ENCODE data around the gene PRDX2. TPM values are rescaled to one million over a fixed set of nuclear protein-coding genes. Genes with fewer than 3 reads are reported as not detected.

PRDX2 gene
- total and polyA plus RNA-seq, 5 donors from 2014 or later = 74.0 to 380 (median 338) TPM

- peak overlapping the region; percentile 100 for H3K27ac ChIP-seq (ENCODE audit: insufficient read depth, low read length, poor library complexity, severe bottlenecking)
- peak overlapping the region; percentile 88 for H3K4me3 ChIP-seq (ENCODE audit: low read depth, low read length)
- H3K4me1 ChIP-seq (ENCODE audit: control insufficient read depth, insufficient read depth, low read length, poor library complexity, severe bottlenecking) = peaks cover 53% of the 10 kb centered on the region
- Mint-ChIP-seq H3K4me1 (peaks cover 9 to 47% (median 30%) of the 10 kb centered on the region in 4 donors), H3K9me3 (peaks cover 0 to 14% (median 0%) of the 10 kb centered on the region in 7 donors), H3K4me3 (peak overlapping the region; percentile 95 to 100 (median 97)), H3K36me3 (no peaks in the 10 kb centered on the region), H3K27ac (peak overlapping the region; percentile 97 to 100 (median 98)), H3K27me3 (peaks cover 27% of the 10 kb centered on the region)
- ATAC-seq (ENCODE audit: low read depth in 2 of 2) (peak; percentile 56), DNase-seq (peak; percentile 90 to 97 (median 96))
- no peaks in the 10 kb centered on the region for H3K9me3 ChIP-seq (ENCODE audit: control insufficient read depth in 2 of 2, low read length in 2 of 2)
- H3K27me3 ChIP-seq (ENCODE audit: control insufficient read depth, insufficient read depth, low read length) = no peaks in the 10 kb centered on the region
- H3K36me3 ChIP-seq (ENCODE audit: control insufficient read depth, insufficient read depth, low read length) = no peaks in the 10 kb centered on the region
Measured at GRCh38 chr19:12793290-12794195, 8.1 kb downstream of the PRDX2 start.

- no peak for ATAC-seq (ENCODE audit: low read depth in 2 of 2)
- H3K9me3 ChIP-seq (ENCODE audit: control insufficient read depth in 2 of 2, low read length in 2 of 2) = no peaks in the 10 kb centered on the region
- H3K36me3 ChIP-seq (ENCODE audit: control insufficient read depth, insufficient read depth, low read length) = no peaks in the 10 kb centered on the region
- no peaks in the 10 kb centered on the region for H3K36me3 Mint-ChIP-seq
- H3K27ac ChIP-seq (ENCODE audit: insufficient read depth, low read length, poor library complexity, severe bottlenecking) = peak overlapping the region; percentile 100
- peak overlapping the region; percentile 97 to 100 (median 98) for H3K27ac Mint-ChIP-seq
- H3K4me1 Mint-ChIP-seq = peaks cover 9 to 47% (median 33%) of the 10 kb centered on the region in 4 donors
- peak in 2 of 3 donors; percentile 26 to 37 for DNase-seq
- H3K9me3 Mint-ChIP-seq = peaks cover 0 to 14% (median 0%) of the 10 kb centered on the region in 7 donors
- no peaks in the 10 kb centered on the region for H3K27me3 ChIP-seq (ENCODE audit: control insufficient read depth, insufficient read depth, low read length)
- peaks cover 56% of the 10 kb centered on the region for H3K4me1 ChIP-seq (ENCODE audit: control insufficient read depth, insufficient read depth, low read length, poor library complexity, severe bottlenecking)
- peak overlapping the region; percentile 95 to 100 (median 97) for H3K4me3 Mint-ChIP-seq
- H3K27me3 Mint-ChIP-seq = peaks cover 27% of the 10 kb centered on the region
- peak overlapping the region; percentile 88 for H3K4me3 ChIP-seq (ENCODE audit: low read depth, low read length)
Measured at GRCh38 chr19:12792853-12793289, 8.7 kb downstream of the PRDX2 start.

DNA sequence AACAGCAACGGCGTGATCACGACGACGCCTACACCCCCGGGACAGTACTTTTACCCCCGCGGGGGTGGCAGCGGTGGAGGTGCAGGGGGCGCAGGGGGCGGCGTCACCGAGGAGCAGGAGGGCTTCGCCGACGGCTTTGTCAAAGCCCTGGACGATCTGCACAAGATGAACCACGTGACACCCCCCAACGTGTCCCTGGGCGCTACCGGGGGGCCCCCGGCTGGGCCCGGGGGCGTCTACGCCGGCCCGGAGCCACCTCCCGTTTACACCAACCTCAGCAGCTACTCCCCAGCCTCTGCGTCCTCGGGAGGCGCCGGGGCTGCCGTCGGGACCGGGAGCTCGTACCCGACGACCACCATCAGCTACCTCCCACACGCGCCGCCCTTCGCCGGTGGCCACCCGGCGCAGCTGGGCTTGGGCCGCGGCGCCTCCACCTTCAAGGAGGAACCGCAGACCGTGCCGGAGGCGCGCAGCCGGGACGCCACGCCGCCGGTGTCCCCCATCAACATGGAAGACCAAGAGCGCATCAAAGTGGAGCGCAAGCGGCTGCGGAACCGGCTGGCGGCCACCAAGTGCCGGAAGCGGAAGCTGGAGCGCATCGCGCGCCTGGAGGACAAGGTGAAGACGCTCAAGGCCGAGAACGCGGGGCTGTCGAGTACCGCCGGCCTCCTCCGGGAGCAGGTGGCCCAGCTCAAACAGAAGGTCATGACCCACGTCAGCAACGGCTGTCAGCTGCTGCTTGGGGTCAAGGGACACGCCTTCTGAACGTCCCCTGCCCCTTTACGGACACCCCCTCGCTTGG is 9.3 kb downstream of the PRDX2 start:
- Mint-ChIP-seq H3K4me3 (peak overlapping the region; percentile 95 to 100 (median 97)), H3K36me3 (no peaks in the 10 kb centered on the region), H3K9me3 (peaks cover 0 to 14% (median 0%) of the 10 kb centered on the region in 7 donors), H3K27ac (peak overlapping the region; percentile 97 to 100 (median 98)), H3K27me3 (peaks cover 27% of the 10 kb centered on the region), H3K4me1 (peaks cover 9 to 47% (median 33%) of the 10 kb centered on the region in 4 donors)
- Histone ChIP-seq H3K4me3 (ENCODE audit: low read depth, low read length) (peak overlapping the region; percentile 88), H3K36me3 (ENCODE audit: control insufficient read depth, insufficient read depth, low read length) (no peaks in the 10 kb centered on the region), H3K4me1 (ENCODE audit: control insufficient read depth, insufficient read depth, low read length, poor library complexity, severe bottlenecking) (peaks cover 56% of the 10 kb centered on the region), H3K9me3 (ENCODE audit: control insufficient read depth in 2 of 2, low read length in 2 of 2) (no peaks in the 10 kb centered on the region), H3K27me3 (ENCODE audit: control insufficient read depth, insufficient read depth, low read length) (no peaks in the 10 kb centered on the region), H3K27ac (ENCODE audit: insufficient read depth, low read length, poor library complexity, severe bottlenecking) (peak overlapping the region; percentile 100)
- DNase-seq (peak; percentile 59 to 91 (median 77)), ATAC-seq (ENCODE audit: low read depth in 2 of 2) (no peak)

DNA sequence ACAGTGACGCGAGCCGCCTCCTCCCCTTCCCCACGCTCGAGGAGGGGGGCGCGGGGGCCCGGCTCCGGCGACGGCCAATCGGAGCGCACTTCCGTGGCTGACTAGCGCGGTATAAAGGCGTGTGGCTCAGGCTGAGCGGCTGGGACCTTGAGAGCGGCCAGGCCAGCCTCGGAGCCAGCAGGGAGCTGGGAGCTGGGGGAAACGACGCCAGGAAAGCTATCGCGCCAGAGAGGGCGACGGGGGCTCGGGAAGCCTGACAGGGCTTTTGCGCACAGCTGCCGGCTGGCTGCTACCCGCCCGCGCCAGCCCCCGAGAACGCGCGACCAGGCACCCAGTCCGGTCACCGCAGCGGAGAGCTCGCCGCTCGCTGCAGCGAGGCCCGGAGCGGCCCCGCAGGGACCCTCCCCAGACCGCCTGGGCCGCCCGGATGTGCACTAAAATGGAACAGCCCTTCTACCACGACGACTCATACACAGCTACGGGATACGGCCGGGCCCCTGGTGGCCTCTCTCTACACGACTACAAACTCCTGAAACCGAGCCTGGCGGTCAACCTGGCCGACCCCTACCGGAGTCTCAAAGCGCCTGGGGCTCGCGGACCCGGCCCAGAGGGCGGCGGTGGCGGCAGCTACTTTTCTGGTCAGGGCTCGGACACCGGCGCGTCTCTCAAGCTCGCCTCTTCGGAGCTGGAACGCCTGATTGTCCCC is 10.1 kb downstream of the PRDX2 start, which contains the start of gene JUNB:
Gene JUNB, plus strand, starts transcription at position 142 of the 706 bp plus-strand sequence. Its CDS starts 286 bp downstream, at position 428.
- Mint-ChIP-seq H3K9me3 (peaks cover 0 to 14% (median 0%) of the 10 kb centered on the region in 7 donors), H3K4me3 (peak within 1 kb of the TSS; percentile 95 to 100 (median 97)), H3K4me1 (peaks cover 9 to 48% (median 32%) of the 10 kb centered on the region in 4 donors), H3K27me3 (peaks cover 27% of the 10 kb centered on the region), H3K27ac (peak within 1 kb of the TSS; percentile 99 to 100 (median 99)), H3K36me3 (no peaks in the 10 kb centered on the region)
- no peaks in the 10 kb centered on the region for H3K27me3 ChIP-seq (ENCODE audit: control insufficient read depth, insufficient read depth, low read length)
- ATAC-seq (ENCODE audit: low read depth in 2 of 2) (peak; percentile 48 to 49), DNase-seq (peak; percentile 97 to 98 (median 98))
- H3K4me3 ChIP-seq (ENCODE audit: low read depth, low read length) = peak within 1 kb of the TSS; percentile 89
- H3K36me3 ChIP-seq (ENCODE audit: control insufficient read depth, insufficient read depth, low read length) = no peaks in the 10 kb centered on the region
- H3K4me1 ChIP-seq (ENCODE audit: control insufficient read depth, insufficient read depth, low read length, poor library complexity, severe bottlenecking) = peaks cover 60% of the 10 kb centered on the region
- H3K9me3 ChIP-seq (ENCODE audit: control insufficient read depth in 2 of 2, low read length in 2 of 2) = no peaks in the 10 kb centered on the region
- H3K27ac ChIP-seq (ENCODE audit: insufficient read depth, low read length, poor library complexity, severe bottlenecking) = peak within 1 kb of the TSS; percentile 100

- Mint-ChIP-seq H3K27ac (peak overlapping the region; percentile 99 to 100 (median 99)), H3K9me3 (peaks cover 0 to 14% (median 0%) of the 10 kb centered on the region in 7 donors), H3K36me3 (no peaks in the 10 kb centered on the region), H3K4me1 (peaks cover 9 to 41% (median 25%) of the 10 kb centered on the region in 4 donors), H3K4me3 (peak overlapping the region; percentile 95 to 100 (median 97)), H3K27me3 (peaks cover 27% of the 10 kb centered on the region)
- no peaks in the 10 kb centered on the region for H3K27me3 ChIP-seq (ENCODE audit: control insufficient read depth, insufficient read depth, low read length)
- no peaks in the 10 kb centered on the region for H3K36me3 ChIP-seq (ENCODE audit: control insufficient read depth, insufficient read depth, low read length)
- H3K9me3 ChIP-seq (ENCODE audit: control insufficient read depth in 2 of 2, low read length in 2 of 2) = no peaks in the 10 kb centered on the region
- DNase-seq (no peak), ATAC-seq (ENCODE audit: low read depth in 2 of 2) (no peak)
- peaks cover 60% of the 10 kb centered on the region for H3K4me1 ChIP-seq (ENCODE audit: control insufficient read depth, insufficient read depth, low read length, poor library complexity, severe bottlenecking)
- H3K4me3 ChIP-seq (ENCODE audit: low read depth, low read length) = peak overlapping the region; percentile 89
- peak overlapping the region; percentile 100 for H3K27ac ChIP-seq (ENCODE audit: insufficient read depth, low read length, poor library complexity, severe bottlenecking)
Measured at GRCh38 chr19:12790628-12791344, 10.8 kb downstream of the PRDX2 start.

- peak; percentile 33 to 45 for ATAC-seq (ENCODE audit: low read depth in 2 of 2)
- peak overlapping the region; percentile 95 to 100 (median 97) for H3K4me3 Mint-ChIP-seq
- H3K4me1 Mint-ChIP-seq = peaks cover 9 to 37% (median 21%) of the 10 kb centered on the region in 4 donors
- H3K27me3 Mint-ChIP-seq = peaks cover 27% of the 10 kb centered on the region
- DNase-seq = peak; percentile 89 to 97 (median 91)
- H3K4me1 ChIP-seq (ENCODE audit: control insufficient read depth, insufficient read depth, low read length, poor library complexity, severe bottlenecking) = peaks cover 61% of the 10 kb centered on the region
- H3K27ac Mint-ChIP-seq = peak overlapping the region; percentile 99 to 100 (median 99)
- H3K9me3 ChIP-seq (ENCODE audit: control insufficient read depth in 2 of 2, low read length in 2 of 2) = no peaks in the 10 kb centered on the region
- H3K36me3 ChIP-seq (ENCODE audit: control insufficient read depth, insufficient read depth, low read length) = no peaks in the 10 kb centered on the region
- H3K27me3 ChIP-seq (ENCODE audit: control insufficient read depth, insufficient read depth, low read length) = no peaks in the 10 kb centered on the region
- H3K4me3 ChIP-seq (ENCODE audit: low read depth, low read length) = peak overlapping the region; percentile 89
- H3K27ac ChIP-seq (ENCODE audit: insufficient read depth, low read length, poor library complexity, severe bottlenecking) = peak overlapping the region; percentile 100
- peaks cover 0 to 14% (median 0%) of the 10 kb centered on the region in 7 donors for H3K9me3 Mint-ChIP-seq
- H3K36me3 Mint-ChIP-seq = no peaks in the 10 kb centered on the region
Measured at GRCh38 chr19:12789904-12790619, 11.5 kb downstream of the PRDX2 start.
